H54 (cell line): ENCODE measurements around the gene VLDLR.
"Not testable (repeated sequence)": the region's sequence is repeated elsewhere in the genome, so short reads cannot be mapped to it uniquely, and the experiment has no call there.

Experiments used
- DNase-seq: peaks from one replicate; pipeline ENCODE4 v3.0.0; 2011; ENCODE audit warnings: low spot score, mixed read lengths; ENCODE audit not compliant: insufficient read length
- FAIRE-seq: peaks from 3 replicates; lab custom pipeline; 2011; peaks lifted over from hg19 to GRCh38; lab: Jason Lieb, UNC
- POLR2A ChIP-seq: IDR thresholded peaks from 2 replicates; pipeline ENCODE4 v1.6.1; 2011; ENCODE audit warnings: low read depth, mild to moderate bottlenecking, low read length

Gene VLDLR

DNA sequence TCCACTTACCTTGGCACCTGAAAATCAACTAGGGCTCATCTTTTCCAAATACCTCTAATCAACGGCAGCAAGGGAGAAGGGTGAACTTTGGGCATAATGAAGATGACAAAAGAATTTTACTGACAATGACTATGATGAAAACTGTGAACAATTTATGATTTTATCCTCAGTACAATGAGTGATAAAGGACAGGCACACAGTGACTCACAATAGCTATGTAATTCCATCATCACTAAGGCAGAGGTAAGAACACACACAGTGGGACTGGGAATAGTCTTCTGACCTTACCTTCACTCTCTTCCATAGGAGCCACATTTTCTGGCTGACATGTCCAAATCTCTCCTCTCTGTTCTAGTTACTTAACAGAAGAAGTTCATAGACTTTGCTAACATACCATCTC is 69.6 kb downstream of the VLDLR start:
- TF ChIP-seq POLR2A, result no peak
- peak; percentile 27 for FAIRE-seq
- DNase-seq, result no peak

DNA sequence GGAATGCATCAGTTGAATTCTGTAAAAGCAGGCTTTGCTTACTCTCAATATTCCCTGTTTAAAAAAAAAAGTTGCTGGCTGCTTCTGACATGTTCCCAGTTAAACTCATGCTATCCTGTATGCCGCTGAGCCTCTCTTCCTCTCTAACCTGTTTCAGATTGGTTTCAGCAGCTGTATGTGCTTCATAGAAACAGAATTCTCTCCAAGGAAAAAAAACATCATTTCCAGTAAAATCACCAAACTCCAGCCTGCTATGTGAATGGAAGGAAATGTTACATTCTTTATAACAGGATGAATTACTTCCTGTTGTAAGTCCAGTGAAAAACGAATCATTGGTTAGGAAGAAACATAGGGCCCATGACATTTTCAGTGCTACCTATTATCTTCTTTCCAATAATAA is 70.0 kb downstream of the VLDLR start:
- no peak for DNase-seq
- TF ChIP-seq POLR2A, result no peak
- FAIRE-seq, result peak; percentile 74

DNA sequence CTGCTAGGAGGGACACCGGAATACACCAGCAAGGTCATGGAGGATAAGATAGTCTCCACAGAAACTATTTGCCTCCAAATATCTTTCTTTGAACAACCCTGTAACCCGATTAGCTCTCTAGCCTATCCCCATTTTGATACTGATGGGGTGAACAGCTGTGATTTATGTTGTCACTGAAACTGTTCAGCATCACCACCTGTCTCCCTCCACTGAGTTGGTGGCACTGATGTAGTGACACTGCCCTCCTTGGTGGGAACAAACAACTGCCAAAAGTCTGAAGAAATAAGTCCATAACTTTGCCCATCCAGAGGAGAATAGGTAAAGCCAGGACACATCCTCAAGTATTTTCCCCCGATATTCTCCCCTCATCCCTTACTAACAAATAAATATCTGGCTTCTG is 71.5 kb downstream of the VLDLR start:
- FAIRE-seq (no peak), DNase-seq (no peak)
- no peak for TF ChIP-seq POLR2A

DNA sequence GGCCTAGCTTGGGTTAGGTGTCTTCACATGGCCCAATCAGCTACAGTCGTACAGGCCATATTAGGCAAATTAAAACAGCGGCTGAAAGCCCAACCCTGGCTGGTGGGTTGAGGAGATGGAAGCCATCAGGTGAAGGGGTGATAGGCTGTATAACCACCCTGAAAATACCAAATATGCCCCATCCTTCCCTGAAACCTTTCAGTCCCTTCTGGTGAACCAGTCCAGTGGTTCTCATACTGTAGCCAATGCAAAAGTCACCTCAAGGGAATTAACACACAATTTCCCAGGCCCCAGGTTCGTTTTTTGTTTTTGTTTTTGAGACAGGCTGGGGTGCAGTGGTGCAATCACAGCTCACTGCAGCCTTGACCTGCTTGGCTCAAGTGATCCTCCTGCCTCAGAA is 75.9 kb downstream of the VLDLR start:
- no peak for FAIRE-seq
- TF ChIP-seq POLR2A, result no peak
- no peak for DNase-seq

DNA sequence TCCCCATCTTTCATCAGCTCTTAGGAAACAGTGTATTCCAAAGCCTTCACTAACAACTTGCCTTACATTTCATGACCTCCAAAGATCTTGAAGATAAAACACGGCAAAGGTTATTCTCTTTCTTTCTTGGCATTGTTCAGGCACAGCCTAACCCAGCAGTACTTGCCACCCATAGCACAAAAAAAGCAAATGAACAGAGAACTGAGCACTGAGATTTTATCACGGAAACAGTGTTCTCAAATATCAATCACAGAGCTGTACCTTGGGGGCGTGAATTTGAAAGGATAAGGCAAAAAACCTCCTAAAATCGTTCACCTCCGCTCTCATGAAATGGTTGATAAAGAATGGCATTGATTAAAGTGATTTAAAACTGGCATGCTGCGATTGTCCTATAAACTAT is 78.8 kb downstream of the VLDLR start:
- no peak for TF ChIP-seq POLR2A
- DNase-seq (no peak), FAIRE-seq (no peak)

DNA sequence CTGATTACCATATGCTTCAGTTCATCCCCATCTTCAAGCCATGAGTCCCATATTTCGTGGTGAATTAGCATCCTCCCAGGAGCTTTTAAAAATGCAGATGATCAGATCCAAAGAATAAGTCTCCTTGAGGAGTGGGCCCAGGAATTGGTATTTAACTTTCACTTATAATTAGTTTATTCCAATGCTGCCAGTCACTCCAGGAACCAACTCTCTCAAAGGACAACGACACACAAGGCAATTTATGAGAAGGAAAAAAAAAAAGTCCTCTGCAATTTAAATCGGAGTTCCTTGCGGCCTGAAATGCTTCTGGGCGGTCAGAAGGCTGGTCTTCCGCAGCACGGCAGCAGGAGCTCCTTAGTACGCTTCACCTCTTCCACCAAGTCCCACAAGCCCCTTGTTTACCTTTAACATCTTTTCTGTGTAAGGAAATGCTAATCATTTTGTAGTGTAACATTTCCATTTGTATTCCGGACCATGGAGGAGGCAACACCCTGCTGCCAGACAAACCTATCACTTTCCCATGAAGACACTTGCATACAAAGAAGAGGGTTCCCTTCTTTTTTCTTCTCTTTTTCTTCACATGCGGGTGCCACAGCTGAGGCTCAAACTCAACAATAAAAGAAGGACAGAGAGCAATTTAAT is 79.4 kb downstream of the VLDLR start:
- DNase-seq (no peak), FAIRE-seq (no peak)
- no peak for TF ChIP-seq POLR2A

DNA sequence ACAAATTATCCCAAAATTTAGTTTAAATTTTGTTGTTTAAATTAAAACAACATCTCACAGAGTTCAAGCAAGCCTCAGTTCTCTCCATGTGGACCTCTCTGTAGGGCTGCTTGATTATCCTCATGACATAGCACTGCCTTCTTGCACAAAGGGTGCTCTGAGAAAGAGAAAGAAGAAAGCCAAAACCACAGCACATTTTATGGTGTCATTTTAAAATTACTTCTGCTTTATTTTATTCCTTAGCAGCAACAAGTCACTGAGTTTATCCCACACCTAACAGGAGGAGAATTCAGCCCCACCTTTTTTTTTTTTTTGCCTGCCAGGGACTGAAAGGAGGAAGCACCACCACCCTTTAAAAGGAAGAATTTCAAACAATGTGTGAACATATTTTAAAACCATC is 82.9 kb downstream of the VLDLR start:
- FAIRE-seq (no peak), DNase-seq (no peak)
- TF ChIP-seq POLR2A, result no peak

DNA sequence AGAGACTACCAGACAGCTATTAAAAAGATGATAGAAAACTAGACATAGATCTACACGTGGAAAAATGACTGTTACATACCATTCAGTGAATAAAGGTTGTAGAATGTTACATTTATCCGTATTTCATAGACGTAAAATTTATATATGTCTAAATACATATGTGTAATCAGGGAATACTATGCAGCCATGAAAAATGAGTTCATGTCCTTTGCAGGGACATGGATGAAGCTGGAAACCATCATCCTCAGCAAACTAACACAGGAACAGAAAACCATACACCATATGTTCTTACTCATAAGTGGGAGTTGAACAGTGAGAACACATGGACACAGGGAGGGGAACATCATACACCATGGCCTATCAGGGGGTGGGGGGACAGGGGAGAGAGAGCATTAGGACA is 85.7 kb downstream of the VLDLR start:
- FAIRE-seq, DNase-seq: not testable (repeated sequence)
